NB4 (cell line): ENCODE measurements around the gene AKNA.
"Not testable (repeated sequence)": the region's sequence is repeated elsewhere in the genome, so short reads cannot be mapped to it uniquely, and the experiment has no call there.

Experiments
- DNase-seq: peaks from one replicate; pipeline ENCODE4 v3.0.0; 2010; ENCODE audit warnings: low read depth
- H3K4me3 ChIP-seq: one replicate; pipeline ENCODE4 v1.5.1; 2011; ENCODE audit warnings: mild to moderate bottlenecking, low read depth, low read length, moderate library complexity
- MYC ChIP-seq: IDR thresholded peaks from 2 replicates; pipeline ENCODE4 v1.6.1; 2011; ENCODE audit warnings: low read depth, low read length
- POLR2A ChIP-seq: IDR thresholded peaks from 2 replicates; pipeline ENCODE4 v1.6.1; 2011; ENCODE audit warnings: mild to moderate bottlenecking; ENCODE audit not compliant: insufficient read length; ENCODE audit errors: extremely low read depth
- TF ChIP-seq, protein P1 (sequence below): IDR thresholded peaks from 2 replicates; pipeline ENCODE4 v1.6.1; 2011; ENCODE audit warnings: low read depth, low read length
- TF ChIP-seq, protein P2 (sequence below): IDR thresholded peaks from one replicate; pipeline ENCODE4 v1.5.1; 2012; ENCODE audit warnings: low read depth, low read length

The AKNA gene

GRCh38 chr9:114330636-114331035 lies 57.1 kb downstream of the AKNA start:
- no peak overlapping the region for H3K4me3 ChIP-seq
- no peak for DNase-seq
- TF ChIP-seq MYC, result no peak
- TF ChIP-seq, protein P1, sequence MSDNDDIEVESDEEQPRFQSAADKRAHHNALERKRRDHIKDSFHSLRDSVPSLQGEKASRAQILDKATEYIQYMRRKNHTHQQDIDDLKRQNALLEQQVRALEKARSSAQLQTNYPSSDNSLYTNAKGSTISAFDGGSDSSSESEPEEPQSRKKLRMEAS, result no peak
- TF ChIP-seq POLR2A, result no peak
- TF ChIP-seq, protein P2, sequence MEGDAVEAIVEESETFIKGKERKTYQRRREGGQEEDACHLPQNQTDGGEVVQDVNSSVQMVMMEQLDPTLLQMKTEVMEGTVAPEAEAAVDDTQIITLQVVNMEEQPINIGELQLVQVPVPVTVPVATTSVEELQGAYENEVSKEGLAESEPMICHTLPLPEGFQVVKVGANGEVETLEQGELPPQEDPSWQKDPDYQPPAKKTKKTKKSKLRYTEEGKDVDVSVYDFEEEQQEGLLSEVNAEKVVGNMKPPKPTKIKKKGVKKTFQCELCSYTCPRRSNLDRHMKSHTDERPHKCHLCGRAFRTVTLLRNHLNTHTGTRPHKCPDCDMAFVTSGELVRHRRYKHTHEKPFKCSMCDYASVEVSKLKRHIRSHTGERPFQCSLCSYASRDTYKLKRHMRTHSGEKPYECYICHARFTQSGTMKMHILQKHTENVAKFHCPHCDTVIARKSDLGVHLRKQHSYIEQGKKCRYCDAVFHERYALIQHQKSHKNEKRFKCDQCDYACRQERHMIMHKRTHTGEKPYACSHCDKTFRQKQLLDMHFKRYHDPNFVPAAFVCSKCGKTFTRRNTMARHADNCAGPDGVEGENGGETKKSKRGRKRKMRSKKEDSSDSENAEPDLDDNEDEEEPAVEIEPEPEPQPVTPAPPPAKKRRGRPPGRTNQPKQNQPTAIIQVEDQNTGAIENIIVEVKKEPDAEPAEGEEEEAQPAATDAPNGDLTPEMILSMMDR, result no peak

GRCh38 chr9:114329625-114330022 lies 58.2 kb downstream of the AKNA start, which contains the start of gene ORM2:
Gene ORM2, plus strand, starts transcription at chr9:114329869. Its CDS starts 36 bp downstream, at chr9:114329905.
- not testable (repeated sequence) for H3K4me3 ChIP-seq, DNase-seq

- not testable (repeated sequence) for H3K4me3 ChIP-seq, DNase-seq
Observed at GRCh38 chr9:114328937-114329624, 58.7 kb downstream of the AKNA start.

- not testable (repeated sequence) for DNase-seq, H3K4me3 ChIP-seq
Observed at GRCh38 chr9:114328357-114328820, 59.4 kb downstream of the AKNA start.

DNA sequence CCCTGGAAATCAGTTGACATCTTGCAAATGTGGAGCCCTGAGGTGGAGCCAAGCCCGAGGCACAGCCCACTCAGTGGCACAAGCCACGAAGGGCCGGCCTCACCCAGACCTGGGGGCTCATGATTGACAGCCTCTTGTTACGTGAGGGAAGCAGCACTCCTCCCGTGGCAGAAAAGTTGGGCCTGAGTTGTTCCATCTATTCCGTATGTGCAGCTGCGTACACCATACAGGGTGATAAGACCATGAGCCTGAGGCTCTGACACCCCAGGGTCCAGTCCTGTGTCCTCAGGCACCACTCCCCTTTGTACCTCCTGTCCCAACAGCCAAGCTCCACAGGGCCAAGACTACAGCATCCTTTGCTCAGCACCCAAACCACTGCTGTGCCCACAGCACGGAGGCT lies 60.0 kb downstream of the AKNA start:
- no peak for DNase-seq
- no peak overlapping the region for H3K4me3 ChIP-seq
- TF ChIP-seq, protein P1, result no peak
- TF ChIP-seq MYC, result no peak
- no peak for TF ChIP-seq POLR2A
- TF ChIP-seq, protein P2, result no peak

DNA sequence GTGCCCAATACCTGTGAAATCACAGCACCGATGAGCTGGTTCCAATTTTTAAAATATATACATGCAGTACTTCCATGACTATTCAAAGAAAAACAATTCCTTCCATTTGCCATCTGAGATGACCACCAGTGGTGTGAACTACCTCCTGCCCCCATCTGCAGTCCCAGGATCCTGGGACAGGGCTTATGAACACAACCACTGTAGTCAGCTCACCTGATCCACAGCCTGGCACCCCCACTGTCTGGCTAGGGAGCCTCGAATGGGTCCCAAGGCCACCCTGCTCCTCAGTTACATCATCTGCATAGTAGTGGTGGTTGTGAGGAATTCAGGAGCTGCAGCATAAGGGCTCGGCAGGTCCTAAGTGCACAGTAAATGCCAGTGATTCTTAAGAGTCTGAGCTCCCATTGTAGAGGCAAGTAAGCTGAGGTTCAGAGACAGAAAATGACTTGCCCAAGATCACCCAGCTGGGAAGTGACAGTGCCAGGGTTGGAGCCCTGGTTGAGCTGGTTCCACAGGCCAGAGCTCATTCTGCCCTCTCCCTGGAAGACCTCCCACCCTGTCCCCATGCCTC lies 62.0 kb downstream of the AKNA start:
- H3K4me3 ChIP-seq, DNase-seq: not testable (repeated sequence)

- not testable (repeated sequence) for H3K4me3 ChIP-seq, DNase-seq
Observed at GRCh38 chr9:114324965-114325364, 62.8 kb downstream of the AKNA start.

GRCh38 chr9:114324492-114324891 lies 63.3 kb downstream of the AKNA start:
- DNase-seq, result no peak
- no peak overlapping the region for H3K4me3 ChIP-seq
- TF ChIP-seq, protein P1, result no peak
- TF ChIP-seq POLR2A, result no peak
- TF ChIP-seq, protein P2, result no peak
- TF ChIP-seq MYC, result no peak

- not testable (repeated sequence) for DNase-seq, H3K4me3 ChIP-seq
Observed at GRCh38 chr9:114323849-114324248, 63.9 kb downstream of the AKNA start.

DNA sequence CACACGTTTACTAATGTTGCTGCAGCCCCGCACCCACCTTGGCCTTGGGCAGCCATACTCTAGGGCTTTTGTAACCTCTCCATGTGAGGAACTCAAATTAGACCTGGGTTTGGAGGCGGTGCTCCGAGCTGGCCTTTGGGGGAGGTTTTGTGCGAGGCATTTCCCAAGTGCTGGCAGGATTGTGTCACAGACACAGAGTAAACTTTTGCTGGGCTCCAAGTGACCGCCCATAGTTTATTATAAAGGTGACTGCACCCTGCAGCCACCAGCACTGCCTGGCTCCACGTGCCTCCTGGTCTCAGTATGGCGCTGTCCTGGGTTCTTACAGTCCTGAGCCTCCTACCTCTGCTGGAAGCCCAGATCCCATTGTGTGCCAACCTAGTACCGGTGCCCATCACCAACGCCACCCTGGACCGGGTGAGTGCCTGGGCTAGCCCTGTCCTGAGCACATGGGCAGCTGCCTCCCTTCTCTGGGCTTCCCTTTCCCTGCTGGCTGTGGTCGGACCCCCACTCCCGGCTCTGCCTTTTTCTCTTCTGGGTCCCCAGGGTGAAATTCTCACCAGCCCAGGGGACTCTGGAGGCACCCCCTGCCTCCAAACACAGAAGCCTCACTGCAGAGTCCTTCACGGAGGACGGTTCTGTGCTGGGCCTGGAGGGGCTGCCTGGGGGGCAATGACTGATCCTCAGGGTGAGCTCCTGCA lies 64.8 kb downstream of the AKNA start, which contains the start of gene ORM1:
Gene ORM1 (plus strand): TSS at position 268 of the 701 bp plus-strand sequence. CDS start 36 bp downstream, at position 304.
- H3K4me3 ChIP-seq, DNase-seq: not testable (repeated sequence)

- not testable (repeated sequence) for H3K4me3 ChIP-seq, DNase-seq
Observed at GRCh38 chr9:114322160-114322818, 65.5 kb downstream of the AKNA start.
